Suppressor macrophage treated with lipopolysaccharide for 1 hour (primary cell): ENCODE measurements around the gene PLEKHA8.

ENCODE experiments used
- DNase-seq, 3 donors: peaks; one replicate each; pipeline ENCODE4 v3.0.0-alpha.2; 2020 to 2022

The PLEKHA8 gene

DNA sequence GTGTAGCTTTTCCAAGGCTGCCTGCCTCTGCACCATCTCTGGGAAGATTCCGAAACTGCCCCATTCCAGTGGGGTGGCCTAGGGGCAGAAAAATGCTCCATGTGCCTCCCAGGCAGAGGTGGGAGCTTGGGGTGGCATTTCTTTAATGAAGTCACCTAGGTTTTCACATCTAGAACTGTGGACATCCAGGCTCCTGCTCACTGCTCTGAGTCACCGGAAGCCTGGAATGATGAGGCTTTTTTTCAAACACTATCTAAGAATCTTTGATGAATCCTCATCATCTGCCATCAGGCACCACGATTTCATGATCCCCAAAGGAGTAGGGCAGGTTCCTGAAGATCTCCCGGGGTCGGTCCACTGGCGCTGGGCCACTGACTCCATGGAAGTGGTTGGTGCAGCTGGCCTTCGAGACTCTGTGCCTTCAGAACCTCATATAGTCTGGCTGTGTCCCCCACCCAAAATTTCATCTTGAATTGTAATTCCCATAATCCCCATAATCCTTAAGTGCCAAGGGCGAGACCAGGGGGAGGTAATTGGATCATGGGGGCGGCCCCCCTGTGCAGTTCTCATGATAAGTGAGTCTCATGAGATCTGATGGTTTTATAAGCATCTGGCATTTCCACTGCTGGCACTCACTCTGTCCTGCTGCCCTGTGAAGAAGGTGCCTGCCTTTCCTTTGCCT, 143.7 kb downstream of the PLEKHA8 start:
- peak; percentile 81 to 87 (median 82) for DNase-seq

GRCh38 chr7:30172451-30172850, 144.2 kb downstream of the PLEKHA8 start:
- DNase-seq, result peak in 2 of 3 donors; percentile 69 to 78

DNA sequence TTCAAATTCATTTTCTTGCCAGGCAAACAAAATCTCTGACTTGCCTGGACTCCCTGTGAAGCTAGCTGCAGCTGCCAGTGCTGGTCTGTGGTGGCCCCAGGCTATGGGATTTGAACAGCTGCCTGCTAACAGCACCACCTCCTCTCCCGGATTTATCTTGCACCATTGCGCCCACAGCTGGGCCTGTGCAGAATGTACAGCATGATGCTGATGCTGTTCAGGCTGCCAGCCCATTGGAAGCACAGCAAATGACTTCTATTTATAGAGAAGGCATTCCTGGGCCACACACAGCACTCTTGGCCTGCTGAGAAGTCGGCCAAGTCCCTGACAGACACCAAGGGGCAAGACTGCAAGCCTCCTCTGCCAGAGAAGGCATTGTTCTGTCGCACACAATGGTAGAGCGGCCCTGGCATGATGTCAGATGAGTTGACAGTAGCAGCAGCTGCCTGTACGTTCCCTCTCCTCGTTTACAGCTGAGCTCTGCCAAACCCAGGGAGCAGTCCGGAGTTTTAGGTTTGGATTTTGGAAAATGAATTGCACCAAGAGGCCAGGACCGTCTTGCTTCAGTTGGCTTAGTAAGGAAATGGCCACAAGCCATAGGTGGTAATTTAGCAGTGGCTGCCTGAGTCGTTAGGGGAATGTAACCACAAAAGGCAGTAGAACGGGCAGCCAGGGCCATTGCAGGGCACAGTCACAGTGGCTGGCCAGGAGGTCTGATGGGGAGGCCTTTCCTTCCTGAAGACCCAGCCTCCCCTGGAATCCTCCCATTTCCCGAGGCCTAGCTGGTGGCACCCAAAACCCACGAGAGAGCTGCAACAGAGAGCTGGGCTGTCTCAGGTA, 145.1 kb downstream of the PLEKHA8 start:
- DNase-seq, result no peak

DNA sequence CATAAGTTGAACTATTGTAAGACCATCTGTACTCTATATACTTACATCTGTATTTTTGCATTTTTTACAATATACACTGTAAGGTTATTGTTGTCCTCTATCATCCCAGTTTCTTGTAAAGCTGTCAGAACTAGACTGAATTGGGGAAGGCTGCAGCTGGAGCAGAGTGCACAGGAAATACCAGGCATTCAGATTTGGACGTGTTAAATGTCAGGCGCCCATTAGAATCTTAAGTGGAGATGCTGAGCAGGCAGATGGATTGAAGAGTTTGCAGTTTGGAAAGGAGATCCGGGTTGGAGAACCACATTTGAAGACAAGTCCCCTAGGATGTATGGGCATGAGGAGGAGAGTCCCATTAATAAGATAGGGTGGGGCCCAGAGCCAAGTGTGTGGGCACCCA, 147.0 kb downstream of the PLEKHA8 start:
- DNase-seq, result no peak

DNA sequence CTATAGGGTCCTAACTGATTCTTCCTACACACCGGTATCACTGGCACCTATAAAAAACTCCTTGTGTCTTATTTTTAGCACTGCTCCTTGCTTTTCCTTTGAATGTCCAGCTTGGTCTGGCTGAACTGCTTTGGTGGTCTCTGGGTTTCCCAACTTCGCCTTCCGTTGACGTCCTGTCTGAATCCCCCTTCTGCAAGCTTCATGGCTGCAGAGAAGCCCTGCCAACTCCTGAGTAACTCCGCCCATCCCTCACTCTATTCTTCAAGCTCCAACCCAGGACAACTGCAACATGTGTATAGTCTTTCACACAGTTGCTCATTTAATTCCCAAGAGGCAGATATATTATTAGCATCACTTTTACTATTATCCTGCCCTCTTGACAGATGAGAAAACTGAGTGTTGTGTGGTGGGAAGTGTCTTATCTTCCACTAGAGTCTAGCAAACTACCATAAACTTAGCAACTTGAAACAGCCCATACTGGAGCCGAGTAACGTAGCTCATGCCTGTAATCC, 147.5 kb downstream of the PLEKHA8 start:
- no peak for DNase-seq

DNA sequence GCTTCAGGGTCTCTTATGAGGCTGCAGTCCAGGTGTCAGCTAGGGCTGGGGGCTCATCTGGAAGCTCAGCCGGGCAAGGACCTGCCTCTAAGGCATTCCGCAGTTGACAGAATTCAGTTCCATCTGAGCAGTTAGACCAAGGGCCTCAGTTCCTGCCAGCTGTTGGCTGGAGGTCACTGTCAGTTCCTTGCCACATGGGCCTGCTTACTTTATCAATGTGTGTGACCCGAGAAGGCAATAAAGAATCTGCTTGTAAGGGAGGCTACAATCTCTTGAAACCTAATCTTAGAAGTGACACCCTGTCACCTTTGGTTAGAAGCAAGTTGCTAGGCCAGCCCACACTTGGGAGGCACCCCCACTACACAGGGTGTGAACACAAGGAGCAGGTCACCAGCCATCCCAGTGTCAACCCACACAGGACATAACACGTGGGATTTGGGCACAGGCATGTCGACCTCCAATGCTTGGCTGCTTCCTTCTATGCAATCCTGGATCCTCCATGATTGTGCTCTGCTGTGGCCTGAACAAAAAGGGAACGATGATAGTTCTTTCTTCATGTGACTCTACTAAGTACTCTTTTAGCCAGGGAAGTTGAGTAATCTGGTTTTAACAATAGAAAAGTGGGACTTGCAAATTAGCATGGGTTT, 148.4 kb downstream of the PLEKHA8 start:
- peak; percentile 84 to 92 (median 85) for DNase-seq

- no peak for DNase-seq
Measured at GRCh38 chr7:30177186-30177585, 149.0 kb downstream of the PLEKHA8 start.

DNA sequence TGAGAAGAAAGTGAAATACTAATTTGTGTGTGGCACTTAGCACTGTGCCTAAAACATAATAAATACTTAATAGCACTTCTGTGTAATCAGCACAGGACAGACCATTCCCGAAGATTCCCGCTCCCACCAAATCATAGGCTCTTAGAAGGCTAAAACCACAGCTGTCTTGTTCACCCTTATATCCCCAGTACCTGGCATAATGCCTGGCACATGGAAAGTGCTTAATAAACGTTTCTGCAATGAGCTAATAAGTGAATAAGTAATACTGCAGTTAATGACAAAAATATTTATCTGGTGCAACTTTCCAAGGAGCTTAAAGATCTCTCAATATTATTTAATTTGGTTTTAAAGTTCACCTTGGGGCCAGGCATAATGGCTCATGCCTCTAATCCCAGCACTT, 149.8 kb downstream of the PLEKHA8 start:
- DNase-seq, result no peak

GRCh38 chr7:30178748-30179436, 150.7 kb downstream of the PLEKHA8 start:
- peak; percentile 63 to 85 (median 70) for DNase-seq
